Melanocyte of skin (primary cell): ENCODE results near the gene CCDC154. TPM values are rescaled to one million over a fixed set of nuclear protein-coding genes. Genes with fewer than 3 reads are reported as not detected.

Source experiments
- total RNA-seq, 2 donors: library from RNA; depleted of rRNA; stranded (reverse); fragments of >200 nt; gene quantifications; 2 replicates each; pipeline ENCODE4 v1.2.3, GENCODE V29; 2012

The CCDC154 gene
- 1 to 10 TPM in 1 of 2 donors, under 1 TPM in 1; 0.67 to 2.8 TPM for total RNA-seq

GRCh38 chr16:1443980-1444729, at the start of gene CCDC154:
CCDC154 (minus strand) TSS chr16:1444556; CDS start chr16:1444322, 234 bp downstream.

GRCh38 chr16:1492923-1493745, 48.8 kb upstream of the CCDC154 start, which contains the start of gene TELO2:
TELO2 (plus strand) TSS chr16:1493360; CDS start chr16:1494282, 922 bp downstream.

GRCh38 chr16:1488619-1489018, 44.3 kb upstream of the CCDC154 start, which contains the start of gene PTX4:
PTX4 (minus strand) TSS chr16:1488944; CDS start chr16:1488909, 35 bp downstream.

GRCh38 chr16:1474796-1475551, 30.6 kb upstream of the CCDC154 start, which contains the start of gene CLCN7:
CLCN7 (minus strand) TSS chr16:1475028; CDS start chr16:1474974, 54 bp downstream.

GRCh38 chr16:1430759-1431496, 13.4 kb downstream of the CCDC154 start, which contains the start of gene PERCC1:
PERCC1 (plus strand) TSS chr16:1431078; CDS start chr16:1432594, 1,516 bp downstream.

GRCh38 chr16:1414532-1415260, 29.7 kb downstream of the CCDC154 start, which contains the start of gene UNKL:
UNKL (minus strand) TSS chr16:1414704; CDS start chr16:1414691, 13 bp downstream.

Other genes starting within 250 kb of the CCDC154 start
- not detected for gene TPSG1, start 219.3 kb downstream of the CCDC154 start, total RNA-seq
- gene TPSB2, start 214.4 kb downstream of the CCDC154 start, total RNA-seq = not detected
- gene TPSAB1, start 203.9 kb downstream of the CCDC154 start, total RNA-seq = not detected
- gene TPSD1, start 188.5 kb downstream of the CCDC154 start, total RNA-seq = not detected
- gene UBE2I, start 134.9 kb downstream of the CCDC154 start, total RNA-seq = 10 to 100 TPM; 50.9 to 69.9 TPM
- under 1 TPM in 1 of 2 donors, not detected in 1; 0.34 TPM for gene BAIAP3, start 110.9 kb downstream of the CCDC154 start, total RNA-seq
- 10 to 100 TPM; 42.7 to 52.3 TPM for gene TSR3, start 92.7 kb downstream of the CCDC154 start, total RNA-seq
- 10 to 100 TPM; 28.3 to 47.5 TPM for gene GNPTG, start 92.6 kb downstream of the CCDC154 start, total RNA-seq
- gene UNKL, start 29.9 kb downstream of the CCDC154 start, total RNA-seq = 1 to 10 TPM; 7.0 to 7.2 TPM
- 10 to 100 TPM in 1 of 2 donors, 1 to 10 TPM in 1; 9.3 to 17.3 TPM for gene UQCC4, start 23.8 kb downstream of the CCDC154 start, total RNA-seq
- gene PERCC1, start 13.5 kb downstream of the CCDC154 start, total RNA-seq = not detected
- gene CLCN7, start 30.5 kb upstream of the CCDC154 start, total RNA-seq = 100 to 1,000 TPM; 476 to 523 TPM
- under 1 TPM; under 0.01 to 0.34 TPM for gene PTX4, start 44.4 kb upstream of the CCDC154 start, total RNA-seq
- gene TELO2, start 48.8 kb upstream of the CCDC154 start, total RNA-seq = 10 to 100 TPM; 21.7 to 28.6 TPM
- 10 to 100 TPM in 1 of 2 donors, 1 to 10 TPM in 1; 1.7 to 10.3 TPM for gene TMEM204, start 89.1 kb upstream of the CCDC154 start, total RNA-seq
- gene IFT140, start 167.5 kb upstream of the CCDC154 start, total RNA-seq = 10 to 100 TPM; 14.3 to 26.2 TPM
- 10 to 100 TPM; 10.7 to 12.0 TPM for gene CRAMP1, start 167.8 kb upstream of the CCDC154 start, total RNA-seq
- gene JPT2, start 233.7 kb upstream of the CCDC154 start, total RNA-seq = 100 to 1,000 TPM in 1 of 2 donors, 10 to 100 TPM in 1; 60.6 to 129 TPM